NCI-H1092 (cell line): ENCODE data around the gene CELA3A.
"Not testable (repeated sequence)": the region's sequence is repeated elsewhere in the genome, so short reads cannot be mapped to it uniquely, and the experiment has no call there.

Experiments used
- DNase-seq: peaks from one replicate; lab custom pipeline; 2025; lab: John Stamatoyannopoulos, UW

CELA3A gene

GRCh38 chr1:21982122-21982521 lies 19.3 kb upstream of the CELA3A start:
- DNase-seq, result not testable (repeated sequence)

- DNase-seq, result not testable (repeated sequence)
Observed at GRCh38 chr1:21983539-21983938, 17.9 kb upstream of the CELA3A start.

GRCh38 chr1:21985893-21986292 lies 15.6 kb upstream of the CELA3A start:
- not testable (repeated sequence) for DNase-seq

GRCh38 chr1:21986386-21986785 lies 15.1 kb upstream of the CELA3A start:
- DNase-seq, result not testable (repeated sequence)

GRCh38 chr1:21989672-21990393 lies 11.6 kb upstream of the CELA3A start:
- DNase-seq, result not testable (repeated sequence)

- DNase-seq, result not testable (repeated sequence)
Observed at GRCh38 chr1:21992186-21992585, 9.3 kb upstream of the CELA3A start.

GRCh38 chr1:21994716-21995115 lies 6.7 kb upstream of the CELA3A start:
- not testable (repeated sequence) for DNase-seq

- DNase-seq, result not testable (repeated sequence)
Observed at GRCh38 chr1:21996663-21996970, 4.8 kb upstream of the CELA3A start.

GRCh38 chr1:21997891-21998623 lies 3.4 kb upstream of the CELA3A start:
- not testable (repeated sequence) for DNase-seq

GRCh38 chr1:21998624-21999294 lies 2.7 kb upstream of the CELA3A start:
- DNase-seq, result not testable (repeated sequence)

- not testable (repeated sequence) for DNase-seq
Observed at GRCh38 chr1:21999645-22000044, 1.8 kb upstream of the CELA3A start.

GRCh38 chr1:22002461-22002860 lies 1.0 kb downstream of the CELA3A start:
- DNase-seq, result not testable (repeated sequence)

GRCh38 chr1:22002875-22003274 lies 1.4 kb downstream of the CELA3A start:
- DNase-seq, result not testable (repeated sequence)

GRCh38 chr1:22003959-22004358 lies 2.5 kb downstream of the CELA3A start:
- DNase-seq, result not testable (repeated sequence)

- DNase-seq, result peak; percentile 28
Observed at GRCh38 chr1:22005261-22006149, 4.0 kb downstream of the CELA3A start.

GRCh38 chr1:22006736-22007135 lies 5.3 kb downstream of the CELA3A start:
- not testable (repeated sequence) for DNase-seq

- not testable (repeated sequence) for DNase-seq
Observed at GRCh38 chr1:22007262-22007661, 5.8 kb downstream of the CELA3A start.

GRCh38 chr1:22009566-22009965 lies 8.1 kb downstream of the CELA3A start:
- DNase-seq, result not testable (repeated sequence)

GRCh38 chr1:22012752-22013151 lies 11.3 kb downstream of the CELA3A start:
- not testable (repeated sequence) for DNase-seq

- not testable (repeated sequence) for DNase-seq
Observed at GRCh38 chr1:22014575-22015206, 13.2 kb downstream of the CELA3A start.
